ENCODE measurements around the gene DISC1. TPM values are rescaled to one million over a fixed set of nuclear protein-coding genes. Genes with fewer than 3 reads are reported as not detected.

The DISC1 gene
- total RNA-seq, 2 experiments from 2014 or later: 19.8 to 20.0 TPM

DNA sequence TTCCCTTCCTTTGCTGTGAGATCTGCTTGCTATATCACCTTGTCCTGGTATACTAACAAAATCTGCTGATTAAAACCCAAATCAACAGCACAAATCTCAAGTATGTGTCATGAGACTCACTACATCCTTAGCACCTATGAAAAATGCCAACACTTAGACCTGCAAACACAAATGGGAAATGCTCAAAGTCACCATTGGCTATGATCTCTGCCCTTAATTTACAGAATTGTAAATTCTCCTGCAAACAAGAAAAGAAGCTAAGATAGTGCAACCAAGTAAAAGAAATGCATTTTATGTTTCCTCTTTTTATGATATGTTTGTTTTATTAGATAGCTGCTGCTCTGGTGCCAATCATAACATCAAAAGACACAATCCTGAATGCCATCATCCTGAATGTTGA lies 80.8 kb downstream of the DISC1 start:
- Histone ChIP-seq H3K27ac (ENCODE audit: low read depth in 1 of 2, low read length in 2 of 2) (no peak overlapping the region), H3K4me1 (ENCODE audit: insufficient read depth, low read length) (no peaks in the 10 kb centered on the region), H3K36me3 (ENCODE audit: insufficient read depth, low read length) (peaks cover 6% of the 10 kb centered on the region), H3K4me3 (ENCODE audit: low read length) (no peak overlapping the region), H3K27me3 (ENCODE audit: control insufficient read depth in 1 of 2, insufficient read depth in 2 of 2, low read length in 2 of 2) (no peaks in the 10 kb centered on the region), H3K9me3 (ENCODE audit: control insufficient read depth in 1 of 2, insufficient read depth in 1 of 2, low read length in 2 of 2) (no peaks in the 10 kb centered on the region)
- ChIA-PET CTCF (no interaction called here), POLR2A (no interaction called here)
- Mint-ChIP-seq H3K4me1 (ENCODE audit: low read depth) (no peaks in the 10 kb centered on the region), H3K27ac (no peak overlapping the region), H3K9me3 (no peaks in the 10 kb centered on the region), H3K27me3 (no peaks in the 10 kb centered on the region), H3K4me3 (no peak overlapping the region), H3K36me3 (ENCODE audit: low read depth) (peaks cover 64% of the 10 kb centered on the region)
- ATAC-seq (ENCODE audit: poor library complexity): no peak
- intact Hi-C loops (cut with DNase I, micrococcal nuclease): no loop called here
- DNase-seq: no peak
- TF ChIP-seq, protein P1, sequence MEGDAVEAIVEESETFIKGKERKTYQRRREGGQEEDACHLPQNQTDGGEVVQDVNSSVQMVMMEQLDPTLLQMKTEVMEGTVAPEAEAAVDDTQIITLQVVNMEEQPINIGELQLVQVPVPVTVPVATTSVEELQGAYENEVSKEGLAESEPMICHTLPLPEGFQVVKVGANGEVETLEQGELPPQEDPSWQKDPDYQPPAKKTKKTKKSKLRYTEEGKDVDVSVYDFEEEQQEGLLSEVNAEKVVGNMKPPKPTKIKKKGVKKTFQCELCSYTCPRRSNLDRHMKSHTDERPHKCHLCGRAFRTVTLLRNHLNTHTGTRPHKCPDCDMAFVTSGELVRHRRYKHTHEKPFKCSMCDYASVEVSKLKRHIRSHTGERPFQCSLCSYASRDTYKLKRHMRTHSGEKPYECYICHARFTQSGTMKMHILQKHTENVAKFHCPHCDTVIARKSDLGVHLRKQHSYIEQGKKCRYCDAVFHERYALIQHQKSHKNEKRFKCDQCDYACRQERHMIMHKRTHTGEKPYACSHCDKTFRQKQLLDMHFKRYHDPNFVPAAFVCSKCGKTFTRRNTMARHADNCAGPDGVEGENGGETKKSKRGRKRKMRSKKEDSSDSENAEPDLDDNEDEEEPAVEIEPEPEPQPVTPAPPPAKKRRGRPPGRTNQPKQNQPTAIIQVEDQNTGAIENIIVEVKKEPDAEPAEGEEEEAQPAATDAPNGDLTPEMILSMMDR (IDR thresholded peaks at IDR 0.05): no peak

DNA sequence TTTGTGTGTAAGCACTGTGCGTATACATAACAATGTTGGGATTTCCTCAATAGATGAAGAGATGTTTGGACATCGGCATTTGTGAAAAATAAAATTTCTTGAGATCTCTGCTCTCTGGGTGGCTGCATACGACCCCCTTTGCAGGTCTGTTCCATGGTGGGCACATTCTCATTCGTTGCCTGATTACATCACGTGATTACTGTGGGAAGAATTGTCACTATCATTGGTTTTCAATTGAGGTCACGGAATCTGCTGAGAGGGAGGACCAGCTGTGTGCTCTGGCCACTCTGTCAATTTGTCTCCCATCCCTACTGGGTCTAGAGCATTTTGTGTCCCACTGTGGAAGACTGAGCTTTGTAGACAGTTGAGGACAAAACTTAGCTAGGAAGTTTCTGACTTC lies 81.8 kb downstream of the DISC1 start:
- Mint-ChIP-seq H3K4me3 (no peak overlapping the region), H3K27me3 (no peaks in the 10 kb centered on the region), H3K4me1 (ENCODE audit: low read depth) (no peaks in the 10 kb centered on the region), H3K9me3 (peaks cover 6% of the 10 kb centered on the region), H3K27ac (no peak overlapping the region), H3K36me3 (ENCODE audit: low read depth) (peaks cover 62% of the 10 kb centered on the region)
- H3K27me3 ChIP-seq (ENCODE audit: control insufficient read depth in 1 of 2, insufficient read depth in 2 of 2, low read length in 2 of 2): no peaks in the 10 kb centered on the region
- DNase-seq: no peak
- no peak overlapping the region for H3K27ac ChIP-seq (ENCODE audit: low read depth in 1 of 2, low read length in 2 of 2)
- ChIA-PET POLR2A (no interaction called here), CTCF (no interaction called here)
- TF ChIP-seq, protein P1 (IDR thresholded peaks at IDR 0.05): no peak
- H3K4me1 ChIP-seq (ENCODE audit: insufficient read depth, low read length): no peaks in the 10 kb centered on the region
- ATAC-seq (ENCODE audit: poor library complexity): no peak
- no peaks in the 10 kb centered on the region for H3K9me3 ChIP-seq (ENCODE audit: control insufficient read depth in 1 of 2, insufficient read depth in 1 of 2, low read length in 2 of 2)
- intact Hi-C loops (cut with DNase I, micrococcal nuclease): no loop called here
- H3K36me3 ChIP-seq (ENCODE audit: insufficient read depth, low read length): no peaks in the 10 kb centered on the region
- no peak overlapping the region for H3K4me3 ChIP-seq (ENCODE audit: low read length)

GRCh38 chr1:231714440-231714839 lies 87.8 kb downstream of the DISC1 start:
- ChIA-PET CTCF (interaction anchor here (1.2 kb wide), 1 partner anchor 10 kb away, joined by 3 read pairs; no protein-coding TSS in a partner anchor), POLR2A (no interaction called here)
- Histone ChIP-seq H3K4me3 (ENCODE audit: low read length) (no peak overlapping the region), H3K4me1 (ENCODE audit: insufficient read depth, low read length) (no peaks in the 10 kb centered on the region), H3K9me3 (ENCODE audit: control insufficient read depth in 1 of 2, insufficient read depth in 1 of 2, low read length in 2 of 2) (no peaks in the 10 kb centered on the region), H3K27ac (ENCODE audit: low read depth in 1 of 2, low read length in 2 of 2) (no peak overlapping the region), H3K36me3 (ENCODE audit: insufficient read depth, low read length) (no peaks in the 10 kb centered on the region), H3K27me3 (ENCODE audit: control insufficient read depth in 1 of 2, insufficient read depth in 2 of 2, low read length in 2 of 2) (no peaks in the 10 kb centered on the region)
- ATAC-seq (ENCODE audit: poor library complexity) (no peak), DNase-seq (no peak)
- Mint-ChIP-seq H3K9me3 (peaks cover 7% of the 10 kb centered on the region), H3K27ac (no peak overlapping the region), H3K4me1 (ENCODE audit: low read depth) (no peaks in the 10 kb centered on the region), H3K27me3 (no peaks in the 10 kb centered on the region), H3K36me3 (ENCODE audit: low read depth) (peaks cover 62% of the 10 kb centered on the region), H3K4me3 (no peak overlapping the region)
- TF ChIP-seq, protein P1 (IDR thresholded peaks at IDR 0.05): no peak
- intact Hi-C loops (cut with DNase I, micrococcal nuclease): no loop called here

Data from CD4-positive, alpha-beta T cell (primary cell).